HCT116 (cell line): Measurements from ENCODE around the gene SOBP. TPM values are rescaled to one million over a fixed set of nuclear protein-coding genes. Genes with fewer than 3 reads are reported as not detected.

ENCODE experiments used
- ATAC-seq: fragments of 200-7000 bp; cut with Tn5 transposase; 2 replicates; pipeline ENCODE4 v1.9.1; 2020; ENCODE audit warnings: mild to moderate bottlenecking, moderate library complexity
- BruUV-seq: library from RNA; stranded (reverse); fragments of 400-500 nt; replicated peaks from 2 replicates; lab custom pipeline; 2021; lab: Mats Ljungman, UMichigan
- CTCF ChIA-PET: fragments of 300-600 bp; sonication (Branson Sonifier 250); formaldehyde crosslinking; loops from one replicate; lab custom pipeline; 2021; ENCODE audit warnings: antibody characterized with exemption; lab: Charles Lee
- POLR2A ChIA-PET: fragments of 300-600, 350-600 bp; sonication (Branson Sonifier 250); formaldehyde crosslinking; loops from one replicate; lab custom pipeline; 2021; ENCODE audit warnings: antibody characterized with exemption; lab: Charles Lee
- RAD21 ChIA-PET, 2 experiments: fragments of 300-600 bp; sonication (Branson Sonifier 250); formaldehyde crosslinking; loops; one replicate each; lab custom pipeline; 2023; ENCODE audit warnings: low total read pairs in 2 of 2; ENCODE audit not compliant: uncharacterized antibody in 2 of 2, unreplicated experiment in 2 of 2, low non-redundant PET in 1 of 2; lab: Charles Lee
- DNase-seq: peaks from one replicate; pipeline ENCODE4 v3.0.0-alpha.2; 2010; ENCODE audit warnings: low read depth, low spot score
- H2AFZ ChIP-seq: fragments of 200-600 bp; shearing (Covaris generic), sonication (generic); 2 replicates; pipeline ENCODE4 v1.6.1; 2017; ENCODE audit warnings: low read depth, mixed run types, mixed read lengths, antibody characterized with exemption, low read length; ENCODE audit not compliant: poor library complexity, severe bottlenecking
- H3K27ac ChIP-seq: 2 replicates; pipeline ENCODE4 v1.5.1; 2012; ENCODE audit warnings: low read depth, low read length
- H3K27me3 ChIP-seq: fragments of 200-600 bp; sonication (generic); 2 replicates; pipeline ENCODE4 v1.6.1; 2016; ENCODE audit warnings: mixed run types, low read length, mixed read lengths; ENCODE audit not compliant: insufficient read depth
- H3K36me3 ChIP-seq, 2 experiments: fragments of 200-500 bp in 1 of 2; fragments of 200-600 bp in 1 of 2; sonication (Bioruptor generic) in 1 of 2; sonication (generic) in 1 of 2; 2 replicates each; pipeline versions ENCODE4 v1.5.1 to v1.6.1; 2014 to 2016; ENCODE audit warnings: low read length in 2 of 2, inconsistent platforms in 1 of 2, mixed read lengths in 1 of 2, mixed run types in 1 of 2; ENCODE audit not compliant: insufficient read depth in 2 of 2, control insufficient read depth in 1 of 2
- H3K4me1 ChIP-seq, 2 experiments: fragments of 200-600 bp in 1 of 2; sonication (generic) in 1 of 2; 2 replicates each; pipeline versions ENCODE4 v1.5.1 to v1.6.1; 2012 to 2017; ENCODE audit warnings: low read length in 2 of 2, inconsistent platforms in 1 of 2, mild to moderate bottlenecking in 1 of 2, mixed read lengths in 1 of 2, mixed run types in 1 of 2, moderate library complexity in 1 of 2; ENCODE audit not compliant: insufficient read depth in 2 of 2, control insufficient read depth in 1 of 2
- H3K4me2 ChIP-seq: fragments of 200-600 bp; sonication (generic); 2 replicates; pipeline ENCODE4 v1.6.1; 2017; ENCODE audit warnings: mixed run types, low read length, mixed read lengths
- H3K4me3 ChIP-seq, 2 experiments: fragments of 200-600 bp in 1 of 2; sonication (generic) in 1 of 2; replicated peaks in 1 of 2; 2 replicates each; pipeline ENCODE4 v1.5.1; 2011 to 2016; ENCODE audit warnings: low read length in 2 of 2, control low read depth in 1 of 2, low read depth in 1 of 2, mild to moderate bottlenecking in 1 of 2, mixed read lengths in 1 of 2, mixed run types in 1 of 2
- H3K79me2 ChIP-seq: fragments of 200-600 bp; sonication (generic); 2 replicates; pipeline ENCODE4 v1.6.1; 2017; ENCODE audit warnings: mild to moderate bottlenecking, mixed run types, low read length, moderate library complexity, mixed read lengths; ENCODE audit not compliant: insufficient read depth
- H3K9ac ChIP-seq: fragments of 200-600 bp; sonication (generic); 2 replicates; pipeline ENCODE4 v1.6.1; 2016; ENCODE audit warnings: low read length, mixed read lengths
- H3K9me2 ChIP-seq: fragments of 200-600 bp; sonication (generic), shearing (Covaris generic); 2 replicates; pipeline ENCODE4 v1.6.1; 2017; ENCODE audit warnings: mixed run types, mild to moderate bottlenecking, moderate library complexity; ENCODE audit not compliant: insufficient read depth
- H3K9me3 ChIP-seq, 2 experiments: fragments of 200-500 bp in 1 of 2; fragments of 200-600 bp in 1 of 2; sonication (Bioruptor generic) in 1 of 2; sonication (generic) in 1 of 2; 2 replicates each; pipeline ENCODE4 v1.6.1; 2014 to 2017; ENCODE audit warnings: low read length in 2 of 2, mixed read lengths in 2 of 2, inconsistent platforms in 1 of 2, low read depth in 1 of 2, mild to moderate bottlenecking in 1 of 2, mixed run types in 1 of 2, moderate library complexity in 1 of 2; ENCODE audit not compliant: control insufficient read depth in 1 of 2, insufficient read depth in 1 of 2
- H4K20me1 ChIP-seq: fragments of 200-600 bp; sonication (generic), shearing (Covaris generic); 2 replicates; pipeline ENCODE4 v1.6.1; 2017; ENCODE audit warnings: mixed run types, mild to moderate bottlenecking, moderate library complexity; ENCODE audit not compliant: insufficient read depth
- CEBPB ChIP-seq: IDR thresholded peaks from 2 replicates; pipeline ENCODE4 v1.6.1; 2012; ENCODE audit warnings: low read depth
- EZH2 ChIP-seq: fragments of 200-600 bp; sonication (generic); IDR thresholded peaks from 2 replicates; pipeline ENCODE4 v1.6.1; 2017; ENCODE audit warnings: antibody characterized with exemption, mixed run types
- intact Hi-C: fragments of 100-400 bp; cut with micrococcal nuclease; formaldehyde crosslinking; loops from 2 replicates; pipeline ENCODE4 v1.10.0; 2022
- total RNA-seq: library from RNA; stranded (reverse); gene quantifications from one replicate; pipeline ENCODE4 v1.2.1, GENCODE V29; 2021; ENCODE audit not compliant: unreplicated experiment
- TF ChIP-seq, protein P1 (sequence below): IDR thresholded peaks from 2 replicates; pipeline ENCODE4 v1.6.1; 2012; ENCODE audit warnings: low read depth
- TF ChIP-seq, protein P2 (sequence below): IDR thresholded peaks from 2 replicates; pipeline ENCODE4 v1.6.1; 2011; ENCODE audit warnings: mild to moderate bottlenecking, low read length, moderate library complexity; ENCODE audit not compliant: insufficient replicate concordance; ENCODE audit errors: extremely low read depth
- TF ChIP-seq, protein P3 (sequence below), 3 experiments: fragments of 200-600 bp in 1 of 3; sonication (generic) in 1 of 3; IDR thresholded peaks in 2 of 3; conservative IDR thresholded peaks in 1 of 3; 2 replicates each; pipeline ENCODE4 v1.5.1; 2012 to 2017; ENCODE audit warnings: low read depth in 2 of 3, low read length in 2 of 3, antibody characterized with exemption in 1 of 3, borderline replicate concordance in 1 of 3, control low read depth in 1 of 3, mild to moderate bottlenecking in 1 of 3, mixed read lengths in 1 of 3, mixed run types in 1 of 3, moderate library complexity in 1 of 3; ENCODE audit not compliant: insufficient read depth in 1 of 3

SOBP gene
- total RNA-seq, 1 experiment from 2014 or later: 2.6 TPM

DNA sequence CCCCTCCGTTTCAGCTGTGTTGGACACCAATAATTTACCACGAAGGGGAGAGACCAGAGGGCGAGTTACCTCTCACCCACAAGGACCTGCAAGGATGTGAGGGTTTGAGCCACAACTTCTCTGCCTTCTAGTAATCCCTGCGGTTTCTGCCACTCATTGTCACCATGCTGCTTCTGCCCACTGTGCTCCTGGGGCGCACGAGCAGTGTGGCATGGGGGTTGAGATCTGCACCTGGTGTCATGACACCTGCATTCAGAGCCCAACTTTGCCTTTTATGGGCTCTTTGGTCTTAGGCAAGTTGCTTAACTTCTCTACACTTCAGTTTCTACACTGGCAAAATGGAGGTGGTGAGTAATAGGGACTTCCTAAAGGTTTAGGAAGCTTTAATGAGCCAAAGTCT, 84.9 kb downstream of the SOBP start:
- CTCF ChIA-PET: no interaction called here
- no TSS peak for BruUV-seq
- no peaks in the 10 kb centered on the region for H3K79me2 ChIP-seq

More for the DNA sequence above, 84.9 kb downstream of the SOBP start:
- H3K9ac ChIP-seq: no peak overlapping the region
- RAD21 ChIA-PET: no interaction called here
- no peaks in the 10 kb centered on the region for H3K9me3 ChIP-seq
- TF ChIP-seq, protein P1, sequence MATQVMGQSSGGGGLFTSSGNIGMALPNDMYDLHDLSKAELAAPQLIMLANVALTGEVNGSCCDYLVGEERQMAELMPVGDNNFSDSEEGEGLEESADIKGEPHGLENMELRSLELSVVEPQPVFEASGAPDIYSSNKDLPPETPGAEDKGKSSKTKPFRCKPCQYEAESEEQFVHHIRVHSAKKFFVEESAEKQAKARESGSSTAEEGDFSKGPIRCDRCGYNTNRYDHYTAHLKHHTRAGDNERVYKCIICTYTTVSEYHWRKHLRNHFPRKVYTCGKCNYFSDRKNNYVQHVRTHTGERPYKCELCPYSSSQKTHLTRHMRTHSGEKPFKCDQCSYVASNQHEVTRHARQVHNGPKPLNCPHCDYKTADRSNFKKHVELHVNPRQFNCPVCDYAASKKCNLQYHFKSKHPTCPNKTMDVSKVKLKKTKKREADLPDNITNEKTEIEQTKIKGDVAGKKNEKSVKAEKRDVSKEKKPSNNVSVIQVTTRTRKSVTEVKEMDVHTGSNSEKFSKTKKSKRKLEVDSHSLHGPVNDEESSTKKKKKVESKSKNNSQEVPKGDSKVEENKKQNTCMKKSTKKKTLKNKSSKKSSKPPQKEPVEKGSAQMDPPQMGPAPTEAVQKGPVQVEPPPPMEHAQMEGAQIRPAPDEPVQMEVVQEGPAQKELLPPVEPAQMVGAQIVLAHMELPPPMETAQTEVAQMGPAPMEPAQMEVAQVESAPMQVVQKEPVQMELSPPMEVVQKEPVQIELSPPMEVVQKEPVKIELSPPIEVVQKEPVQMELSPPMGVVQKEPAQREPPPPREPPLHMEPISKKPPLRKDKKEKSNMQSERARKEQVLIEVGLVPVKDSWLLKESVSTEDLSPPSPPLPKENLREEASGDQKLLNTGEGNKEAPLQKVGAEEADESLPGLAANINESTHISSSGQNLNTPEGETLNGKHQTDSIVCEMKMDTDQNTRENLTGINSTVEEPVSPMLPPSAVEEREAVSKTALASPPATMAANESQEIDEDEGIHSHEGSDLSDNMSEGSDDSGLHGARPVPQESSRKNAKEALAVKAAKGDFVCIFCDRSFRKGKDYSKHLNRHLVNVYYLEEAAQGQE: no peak
- no peak for TF ChIP-seq CEBPB
- no peak for TF ChIP-seq EZH2
- TF ChIP-seq, protein P2, sequence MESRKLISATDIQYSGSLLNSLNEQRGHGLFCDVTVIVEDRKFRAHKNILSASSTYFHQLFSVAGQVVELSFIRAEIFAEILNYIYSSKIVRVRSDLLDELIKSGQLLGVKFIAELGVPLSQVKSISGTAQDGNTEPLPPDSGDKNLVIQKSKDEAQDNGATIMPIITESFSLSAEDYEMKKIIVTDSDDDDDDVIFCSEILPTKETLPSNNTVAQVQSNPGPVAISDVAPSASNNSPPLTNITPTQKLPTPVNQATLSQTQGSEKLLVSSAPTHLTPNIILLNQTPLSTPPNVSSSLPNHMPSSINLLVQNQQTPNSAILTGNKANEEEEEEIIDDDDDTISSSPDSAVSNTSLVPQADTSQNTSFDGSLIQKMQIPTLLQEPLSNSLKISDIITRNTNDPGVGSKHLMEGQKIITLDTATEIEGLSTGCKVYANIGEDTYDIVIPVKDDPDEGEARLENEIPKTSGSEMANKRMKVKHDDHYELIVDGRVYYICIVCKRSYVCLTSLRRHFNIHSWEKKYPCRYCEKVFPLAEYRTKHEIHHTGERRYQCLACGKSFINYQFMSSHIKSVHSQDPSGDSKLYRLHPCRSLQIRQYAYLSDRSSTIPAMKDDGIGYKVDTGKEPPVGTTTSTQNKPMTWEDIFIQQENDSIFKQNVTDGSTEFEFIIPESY: no peak
- TF ChIP-seq, protein P3, sequence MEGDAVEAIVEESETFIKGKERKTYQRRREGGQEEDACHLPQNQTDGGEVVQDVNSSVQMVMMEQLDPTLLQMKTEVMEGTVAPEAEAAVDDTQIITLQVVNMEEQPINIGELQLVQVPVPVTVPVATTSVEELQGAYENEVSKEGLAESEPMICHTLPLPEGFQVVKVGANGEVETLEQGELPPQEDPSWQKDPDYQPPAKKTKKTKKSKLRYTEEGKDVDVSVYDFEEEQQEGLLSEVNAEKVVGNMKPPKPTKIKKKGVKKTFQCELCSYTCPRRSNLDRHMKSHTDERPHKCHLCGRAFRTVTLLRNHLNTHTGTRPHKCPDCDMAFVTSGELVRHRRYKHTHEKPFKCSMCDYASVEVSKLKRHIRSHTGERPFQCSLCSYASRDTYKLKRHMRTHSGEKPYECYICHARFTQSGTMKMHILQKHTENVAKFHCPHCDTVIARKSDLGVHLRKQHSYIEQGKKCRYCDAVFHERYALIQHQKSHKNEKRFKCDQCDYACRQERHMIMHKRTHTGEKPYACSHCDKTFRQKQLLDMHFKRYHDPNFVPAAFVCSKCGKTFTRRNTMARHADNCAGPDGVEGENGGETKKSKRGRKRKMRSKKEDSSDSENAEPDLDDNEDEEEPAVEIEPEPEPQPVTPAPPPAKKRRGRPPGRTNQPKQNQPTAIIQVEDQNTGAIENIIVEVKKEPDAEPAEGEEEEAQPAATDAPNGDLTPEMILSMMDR (IDR thresholded peaks at IDR 0.05 in 2 of 3, conservative IDR thresholded peaks at IDR 0.05 in 1 of 3; ENCODE audit: borderline replicate concordance in 1 of 3, insufficient read depth in 1 of 3, low read depth in 2 of 3, low read length in 2 of 3): no peak
- H3K4me3 ChIP-seq: no peak overlapping the region
- POLR2A ChIA-PET: no interaction called here
- no peak overlapping the region for H3K27ac ChIP-seq
- no peaks in the 10 kb centered on the region for H3K9me2 ChIP-seq
- no peak overlapping the region for H3K4me2 ChIP-seq
- H4K20me1 ChIP-seq: no peaks in the 10 kb centered on the region
- H3K36me3 ChIP-seq: no peaks in the 10 kb centered on the region
- no peak overlapping the region for H2AFZ ChIP-seq
- intact Hi-C loops: no loop called here
- DNase-seq (no peak), ATAC-seq (no peak)
- H3K27me3 ChIP-seq: no peaks in the 10 kb centered on the region
- H3K4me1 ChIP-seq: no peaks in the 10 kb centered on the region
